Heart left ventricle (tissue), 13 donors: Measurements from ENCODE around the gene DENND1C.

Experiments used
- POLR2A ChIP-seq, 2 donors: fragments of 450-650 bp; IDR thresholded peaks; one replicate each; pipeline ENCODE4 v1.6.1; 2017; ENCODE audit warnings: antibody characterized with exemption in 2 of 2, mild to moderate bottlenecking in 2 of 2, moderate library complexity in 2 of 2
- TF ChIP-seq, protein P1 (sequence below), 12 donors: fragments of 200-600 bp; sonication (generic) in 4 of 12; IDR thresholded peaks; one replicate each; pipeline versions ENCODE4 v1.5.0 to v1.8.0; 2018 to 2022; ENCODE audit warnings: antibody characterized with exemption in 12 of 12, mild to moderate bottlenecking in 5 of 12
- donor health status: ischemic (EF 13 %, LVEDD 7.1; RV severe dilation, severe dysfunction).
- donor health status: DM: no; HTN: yes; CAD: no.
- donor health status: DM: no; HTN: no; CAD: no.
- donor health status: ischemic (EF 25% LVEDD 6.9; RV normal size, moderate dysfunction).
- donor health status: ischemic (EF 25% LVEDD 5.7; RV mildly dilated, moderate dysfunction).
- donor health status: ischemic (EF 35%, LVEDD 5.7; RV mildly dilated, moderate dysfunction).
- donor health status: nonischemic (EF 11% LVEDD 7.7; RV severe dilation, severe dysfunction).
- donor health status: DM: yes; HTN: yes; CAD: no.
- donor health status: PGD.
- donor health status: ischemic (EF 29% LVEDD 5.4; RV normal size, mild dysfunction).
- donor health status: nonischemic (EF 23%, LVEDD 6.1; RV moderate dilation, normal function).

DNA sequence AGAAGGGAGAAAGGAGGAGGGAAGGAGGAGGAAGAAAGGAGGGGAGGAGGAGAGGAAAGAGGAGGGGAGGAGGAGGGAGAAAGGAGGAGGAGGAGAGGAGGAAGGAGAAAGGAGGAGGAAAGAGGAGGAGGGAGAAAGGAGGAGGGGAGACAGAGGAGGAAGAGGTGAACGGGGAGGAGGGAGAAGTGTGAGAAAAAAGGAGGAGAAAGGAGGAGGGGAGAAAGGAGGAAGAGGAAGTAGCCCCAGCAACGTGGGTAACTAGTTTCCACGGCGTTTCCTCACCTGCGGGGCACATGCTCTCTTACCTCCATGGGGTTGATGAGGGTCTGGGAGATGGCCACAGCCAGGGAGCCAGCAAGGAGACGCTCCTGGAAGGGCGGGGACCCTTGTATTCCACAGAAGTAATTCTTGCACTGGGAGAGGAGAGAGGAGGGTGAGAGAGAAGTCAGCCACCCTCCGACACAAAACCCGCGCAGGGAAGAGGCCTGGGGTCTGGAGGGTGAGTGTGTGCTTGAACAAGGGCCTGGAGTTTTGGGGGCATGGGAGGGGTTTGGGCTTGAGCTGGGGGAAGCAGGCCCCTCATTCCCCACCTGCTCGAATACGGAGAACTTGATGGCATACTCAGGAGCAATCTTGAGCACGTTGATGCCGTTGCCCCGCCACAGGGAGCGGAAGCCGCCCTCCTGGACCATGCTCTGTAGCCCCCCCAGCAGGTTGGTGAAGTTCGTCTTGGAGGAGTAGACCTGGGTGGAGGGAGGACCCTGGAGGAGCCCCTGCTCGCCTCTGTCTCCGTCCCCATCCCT, 52.0 kb downstream of the DENND1C start:
- TF ChIP-seq, protein P1, sequence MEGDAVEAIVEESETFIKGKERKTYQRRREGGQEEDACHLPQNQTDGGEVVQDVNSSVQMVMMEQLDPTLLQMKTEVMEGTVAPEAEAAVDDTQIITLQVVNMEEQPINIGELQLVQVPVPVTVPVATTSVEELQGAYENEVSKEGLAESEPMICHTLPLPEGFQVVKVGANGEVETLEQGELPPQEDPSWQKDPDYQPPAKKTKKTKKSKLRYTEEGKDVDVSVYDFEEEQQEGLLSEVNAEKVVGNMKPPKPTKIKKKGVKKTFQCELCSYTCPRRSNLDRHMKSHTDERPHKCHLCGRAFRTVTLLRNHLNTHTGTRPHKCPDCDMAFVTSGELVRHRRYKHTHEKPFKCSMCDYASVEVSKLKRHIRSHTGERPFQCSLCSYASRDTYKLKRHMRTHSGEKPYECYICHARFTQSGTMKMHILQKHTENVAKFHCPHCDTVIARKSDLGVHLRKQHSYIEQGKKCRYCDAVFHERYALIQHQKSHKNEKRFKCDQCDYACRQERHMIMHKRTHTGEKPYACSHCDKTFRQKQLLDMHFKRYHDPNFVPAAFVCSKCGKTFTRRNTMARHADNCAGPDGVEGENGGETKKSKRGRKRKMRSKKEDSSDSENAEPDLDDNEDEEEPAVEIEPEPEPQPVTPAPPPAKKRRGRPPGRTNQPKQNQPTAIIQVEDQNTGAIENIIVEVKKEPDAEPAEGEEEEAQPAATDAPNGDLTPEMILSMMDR (IDR thresholded peaks at IDR 0.05): no peak
- no peak for TF ChIP-seq POLR2A (IDR thresholded peaks at IDR 0.05)
